Peyer's patch (tissue), 4 donors: ENCODE data around the gene KPNA6. TPM values are rescaled to one million over a fixed set of nuclear protein-coding genes. Genes with fewer than 3 reads are reported as not detected.

Experiments
- DNase-seq, 3 donors: peaks; one replicate each; pipeline ENCODE4 v3.0.0-alpha.2; 2017 to 2019
- H3K27ac ChIP-seq, 4 donors: fragments of 200-600 bp; sonication (generic); one replicate each; pipeline ENCODE4 v1.5.1; 2016 to 2019
- H3K27me3 ChIP-seq, 2 donors: fragments of 200-600 bp; sonication (generic); one replicate each; pipeline ENCODE4 v1.5.1; 2019
- H3K36me3 ChIP-seq, 3 donors: fragments of 200-600 bp; sonication (generic); one replicate each; pipeline ENCODE4 v1.5.1; 2016 to 2019
- H3K4me1 ChIP-seq, 4 donors: fragments of 200-600 bp; sonication (generic); one replicate each; pipeline ENCODE4 v1.5.1; 2016 to 2019
- H3K4me3 ChIP-seq, 4 donors: fragments of 200-600 bp; sonication (generic); 1 replicate in 3 of 4; 2 replicates in 1 of 4; pipeline ENCODE4 v1.5.1; 2016 to 2019; ENCODE audit warnings: mild to moderate bottlenecking in 1 of 4
- H3K9me3 ChIP-seq, 4 donors: fragments of 200-600 bp; sonication (generic); one replicate each; pipeline ENCODE4 v1.5.1; 2016 to 2019; ENCODE audit warnings: mild to moderate bottlenecking in 1 of 4
- POLR2A ChIP-seq, 2 donors: fragments of 450-650 bp; IDR thresholded peaks; one replicate each; pipeline ENCODE4 v1.5.1; 2017; ENCODE audit warnings: antibody characterized with exemption in 2 of 2, mild to moderate bottlenecking in 2 of 2, moderate library complexity in 2 of 2
- total RNA-seq, 4 donors: library from RNA; depleted of rRNA; stranded (reverse); fragments of >200 nt; gene quantifications; one replicate each; pipeline ENCODE4 v1.1.0, GENCODE V29; 2016
- TF ChIP-seq, protein P1 (sequence below), 6 experiments: fragments of 450-650 bp in 4 of 6; fragments of 200-600 bp in 2 of 6; sonication (generic) in 1 of 6; IDR thresholded peaks; one replicate each; pipeline ENCODE4 v1.5.1; 2017 to 2019; ENCODE audit warnings: antibody characterized with exemption in 6 of 6, mild to moderate bottlenecking in 3 of 6, moderate library complexity in 1 of 6

KPNA6 gene
- total RNA-seq, 4 donors from 2014 or later: 24.8 to 29.8 (median 25.6) TPM

DNA sequence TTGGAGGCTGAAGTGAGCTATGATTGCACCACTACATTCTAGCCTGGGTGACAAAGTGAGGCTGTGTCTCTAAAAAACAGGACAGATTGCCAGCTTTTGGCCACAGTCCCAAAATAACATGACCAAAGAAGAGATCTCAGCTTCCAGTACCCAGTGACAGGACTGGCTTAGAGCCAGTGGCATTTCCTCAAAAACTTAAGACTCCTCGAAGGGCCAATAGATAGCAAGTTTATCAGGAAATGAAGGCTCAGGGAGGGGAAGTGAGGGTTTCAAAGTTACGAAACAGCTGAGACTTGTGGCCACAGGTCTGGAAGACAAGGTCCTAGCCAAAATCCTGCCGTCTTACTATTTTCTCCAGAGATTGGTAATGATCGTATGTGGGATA is 41.4 kb upstream of the KPNA6 start:
- H3K27me3 ChIP-seq: no peaks in the 10 kb centered on the region
- H3K4me1 ChIP-seq: peaks cover 0 to 28% (median 6%) of the 10 kb centered on the region in 4 donors
- DNase-seq: peak in 2 of 3 donors; percentile 22 to 73
- H3K27ac ChIP-seq: peak overlapping the region in 2 of 4 donors; percentile 10 to 14
- no peak for TF ChIP-seq POLR2A (IDR thresholded peaks at IDR 0.05)
- TF ChIP-seq, protein P1, sequence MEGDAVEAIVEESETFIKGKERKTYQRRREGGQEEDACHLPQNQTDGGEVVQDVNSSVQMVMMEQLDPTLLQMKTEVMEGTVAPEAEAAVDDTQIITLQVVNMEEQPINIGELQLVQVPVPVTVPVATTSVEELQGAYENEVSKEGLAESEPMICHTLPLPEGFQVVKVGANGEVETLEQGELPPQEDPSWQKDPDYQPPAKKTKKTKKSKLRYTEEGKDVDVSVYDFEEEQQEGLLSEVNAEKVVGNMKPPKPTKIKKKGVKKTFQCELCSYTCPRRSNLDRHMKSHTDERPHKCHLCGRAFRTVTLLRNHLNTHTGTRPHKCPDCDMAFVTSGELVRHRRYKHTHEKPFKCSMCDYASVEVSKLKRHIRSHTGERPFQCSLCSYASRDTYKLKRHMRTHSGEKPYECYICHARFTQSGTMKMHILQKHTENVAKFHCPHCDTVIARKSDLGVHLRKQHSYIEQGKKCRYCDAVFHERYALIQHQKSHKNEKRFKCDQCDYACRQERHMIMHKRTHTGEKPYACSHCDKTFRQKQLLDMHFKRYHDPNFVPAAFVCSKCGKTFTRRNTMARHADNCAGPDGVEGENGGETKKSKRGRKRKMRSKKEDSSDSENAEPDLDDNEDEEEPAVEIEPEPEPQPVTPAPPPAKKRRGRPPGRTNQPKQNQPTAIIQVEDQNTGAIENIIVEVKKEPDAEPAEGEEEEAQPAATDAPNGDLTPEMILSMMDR (IDR thresholded peaks at IDR 0.05): no peak
- no peak overlapping the region for H3K4me3 ChIP-seq
- peaks cover 0 to under 1% (median 0%) of the 10 kb centered on the region in 3 donors for H3K36me3 ChIP-seq
- H3K9me3 ChIP-seq: no peaks in the 10 kb centered on the region

DNA sequence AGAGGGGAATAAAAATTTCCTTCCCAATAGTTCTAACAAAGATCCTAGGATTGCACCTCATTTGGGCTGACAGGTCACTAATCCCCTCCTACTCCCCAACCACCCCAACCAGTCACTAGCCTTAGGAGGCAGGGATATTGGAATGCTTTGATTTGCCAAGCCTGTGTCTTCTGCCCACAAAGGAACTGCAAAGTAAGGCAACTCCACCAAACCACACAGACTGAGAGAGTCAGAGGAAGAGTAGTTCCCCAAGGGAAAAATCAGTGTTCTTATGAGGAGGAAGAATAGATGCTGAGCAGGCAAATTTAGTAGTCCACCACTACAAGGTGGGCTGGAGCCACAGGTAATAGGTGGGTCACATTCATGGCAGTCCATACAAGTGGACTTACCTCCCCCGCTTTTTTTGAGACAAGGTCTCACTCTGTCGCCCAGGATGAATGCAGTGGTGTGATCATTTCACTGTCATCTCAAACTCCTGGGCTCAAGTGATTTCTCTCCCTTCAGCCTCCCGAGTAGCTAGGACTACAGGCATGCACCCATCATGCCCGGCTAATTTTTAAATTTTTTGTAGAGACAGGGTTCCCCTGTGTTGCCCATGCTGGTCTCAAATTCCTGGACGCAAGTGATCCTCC is 38.8 kb upstream of the KPNA6 start:
- Histone ChIP-seq H3K4me3 (no peak overlapping the region), H3K27ac (no peak overlapping the region), H3K4me1 (peaks cover 0 to 35% (median 6%) of the 10 kb centered on the region in 4 donors), H3K27me3 (no peaks in the 10 kb centered on the region), H3K36me3 (no peaks in the 10 kb centered on the region), H3K9me3 (no peaks in the 10 kb centered on the region)
- TF ChIP-seq, protein P1 (IDR thresholded peaks at IDR 0.05): no peak
- no peak for TF ChIP-seq POLR2A (IDR thresholded peaks at IDR 0.05)
- DNase-seq: no peak

DNA sequence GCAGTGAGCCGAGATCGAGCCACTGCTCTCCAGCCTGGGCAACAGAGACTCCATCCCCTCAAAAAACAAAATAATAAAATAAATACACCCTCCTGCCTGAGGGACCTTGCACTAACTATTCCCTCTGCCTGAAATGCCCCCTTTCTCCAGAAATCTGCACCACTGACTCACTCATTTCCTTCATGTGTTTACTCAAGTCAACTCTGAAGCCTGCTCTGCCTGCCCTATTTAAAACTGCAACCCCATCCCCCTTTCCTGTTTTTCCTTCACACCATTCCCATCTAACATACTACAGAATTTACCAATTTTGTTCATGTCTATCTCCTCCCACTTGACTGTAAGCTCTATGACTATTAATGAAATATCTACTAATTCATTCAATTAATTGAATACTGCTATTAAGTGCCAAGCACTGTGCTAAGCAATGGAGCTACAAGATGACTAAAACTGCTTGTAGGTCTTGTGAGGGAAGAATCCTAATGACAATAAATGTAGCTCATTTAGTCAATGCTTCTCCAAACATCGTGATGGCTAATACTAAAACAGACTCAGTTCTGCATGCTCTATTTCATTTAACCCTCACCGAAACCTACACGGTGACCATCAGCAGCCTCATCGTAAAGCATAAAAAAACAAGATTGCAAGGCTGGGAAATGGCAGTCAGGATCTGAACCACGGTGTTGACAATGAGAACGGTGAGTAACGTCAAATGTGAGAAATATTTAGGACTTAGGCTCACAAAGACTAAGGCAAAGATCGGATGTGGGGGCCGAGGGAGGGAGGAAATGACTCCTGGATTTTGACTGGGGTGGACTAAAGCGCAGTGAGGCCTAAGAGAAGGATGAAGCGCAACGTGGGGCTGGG is 35.9 kb upstream of the KPNA6 start:
- peaks cover 0 to 24% (median 0%) of the 10 kb centered on the region in 4 donors for H3K4me1 ChIP-seq
- peak overlapping the region; percentile 78 to 97 (median 94) for H3K27ac ChIP-seq
- no peak for DNase-seq
- H3K27me3 ChIP-seq: no peaks in the 10 kb centered on the region
- H3K36me3 ChIP-seq: peaks cover 0 to 10% (median 0%) of the 10 kb centered on the region in 3 donors
- no peaks in the 10 kb centered on the region for H3K9me3 ChIP-seq
- H3K4me3 ChIP-seq: peak overlapping the region; percentile 63 to 99 (median 82)
- TF ChIP-seq, protein P1 (IDR thresholded peaks at IDR 0.05): no peak
- no peak for TF ChIP-seq POLR2A (IDR thresholded peaks at IDR 0.05)

DNA sequence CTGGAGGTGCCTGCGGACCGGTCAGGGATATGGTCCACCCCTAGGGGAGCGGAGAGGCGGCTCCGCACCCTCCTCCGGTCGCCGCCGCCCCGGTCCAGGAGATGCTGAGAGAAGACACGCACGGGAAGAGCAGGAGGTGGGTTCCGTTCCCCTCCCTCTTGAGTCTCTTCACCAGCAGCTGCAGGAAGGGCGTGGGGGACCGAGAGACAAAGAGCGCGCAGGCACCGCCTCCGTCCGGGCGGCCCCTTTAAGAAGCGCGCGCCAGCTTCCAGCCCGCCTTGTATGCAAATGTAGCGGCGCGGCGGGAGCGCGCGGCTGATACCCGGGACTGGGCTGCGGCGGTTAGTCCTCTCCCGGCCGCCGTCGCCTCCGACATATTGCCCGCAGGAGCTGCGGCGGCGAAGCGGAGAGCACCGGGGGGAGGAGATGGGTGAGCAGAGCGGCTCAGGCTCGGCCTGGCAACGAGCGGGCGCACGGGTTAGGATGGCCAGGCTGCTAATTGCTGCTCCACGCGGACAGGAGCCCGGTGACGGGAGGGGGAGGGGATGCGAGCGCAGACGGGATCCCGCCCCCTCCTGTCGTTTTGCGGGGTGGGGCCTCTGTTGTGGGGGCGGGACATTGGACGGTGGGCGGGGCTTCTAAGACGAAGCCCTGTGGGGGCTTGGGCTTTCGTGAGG is 35.1 kb upstream of the KPNA6 start, which contains the start of gene TMEM39B:
Gene TMEM39B (plus strand): TSS at position 318 of the 677 bp plus-strand sequence. CDS start 109 bp downstream, at position 427.
- TF ChIP-seq POLR2A (IDR thresholded peaks at IDR 0.05): peak; percentile 39 to 48
- TF ChIP-seq, protein P1 (IDR thresholded peaks at IDR 0.05): peak in 4 of 6 experiments; percentile 15 to 38 (median 26)
- H3K4me3 ChIP-seq: peak within 1 kb of the TSS; percentile 63 to 99 (median 82)
- no peaks in the 10 kb centered on the region for H3K27me3 ChIP-seq
- H3K9me3 ChIP-seq: no peaks in the 10 kb centered on the region
- DNase-seq: peak; percentile 95 to 98 (median 96)
- peaks cover 0 to 21% (median 0%) of the 10 kb centered on the region in 4 donors for H3K4me1 ChIP-seq
- peaks cover 0 to 18% (median 0%) of the 10 kb centered on the region in 3 donors for H3K36me3 ChIP-seq
- H3K27ac ChIP-seq: peak within 1 kb of the TSS; percentile 78 to 97 (median 94)
